Neural progenitor cell (in vitro differentiated cells): Measurements from ENCODE around the gene CERS6. TPM values are rescaled to one million over a fixed set of nuclear protein-coding genes. Genes with fewer than 3 reads are reported as not detected.

Experiments used
- DNase-seq: peaks from one replicate; pipeline ENCODE4 v3.0.0-alpha.2; 2016; ENCODE audit warnings: low spot score
- H2AFZ ChIP-seq: fragments of 200-600 bp; sonication (generic); replicated peaks from 2 replicates; pipeline ENCODE4 v1.6.1; 2016; ENCODE audit warnings: antibody characterized with exemption
- H3F3A ChIP-seq: fragments of 200-600 bp; sonication (generic); 2 replicates; pipeline ENCODE4 v1.6.1; 2016; ENCODE audit warnings: antibody characterized with exemption, low read depth
- H3K27ac ChIP-seq: fragments of 200-600 bp; sonication (generic); 2 replicates; pipeline ENCODE4 v1.5.1; 2016; ENCODE audit warnings: mild to moderate bottlenecking
- H3K27me3 ChIP-seq: fragments of 200-600 bp; sonication (generic); 2 replicates; pipeline ENCODE4 v1.6.1; 2016; ENCODE audit warnings: mild to moderate bottlenecking, moderate library complexity
- H3K36me3 ChIP-seq: fragments of 200-600 bp; sonication (generic); 2 replicates; pipeline ENCODE4 v1.5.1; 2016
- H3K4me1 ChIP-seq: fragments of 200-600 bp; sonication (generic); 2 replicates; pipeline ENCODE4 v1.6.1; 2016; ENCODE audit warnings: mixed run types
- H3K4me2 ChIP-seq: fragments of 200-600 bp; sonication (generic); 2 replicates; pipeline ENCODE4 v1.6.1; 2016
- H3K4me3 ChIP-seq: fragments of 200-600 bp; sonication (generic); 2 replicates; pipeline ENCODE4 v1.5.1; 2016
- H3K79me2 ChIP-seq: fragments of 200-600 bp; sonication (generic); 2 replicates; pipeline ENCODE4 v1.6.1; 2016; ENCODE audit warnings: low read depth
- H3K9ac ChIP-seq: fragments of 200-600 bp; sonication (generic); 2 replicates; pipeline ENCODE4 v1.6.1; 2016
- H3K9me3 ChIP-seq: fragments of 200-600 bp; sonication (generic); 2 replicates; pipeline ENCODE4 v1.5.1; 2016; ENCODE audit warnings: low read depth
- H4K20me1 ChIP-seq: fragments of 200-600 bp; sonication (generic); 2 replicates; pipeline ENCODE4 v1.6.1; 2016; ENCODE audit warnings: low read depth
- H3K27ac Mint-ChIP-seq: 3 replicates; pipeline ENCODE4 v1.8.0; 2021; ENCODE audit warnings: mixed read lengths
- H3K27me3 Mint-ChIP-seq: 2 replicates; pipeline ENCODE4 v1.8.0; 2022; ENCODE audit warnings: low read depth, mild to moderate bottlenecking, inconsistent platforms, moderate library complexity, mixed read lengths; ENCODE audit not compliant: insufficient read depth
- H3K36me3 Mint-ChIP-seq: 3 replicates; pipeline ENCODE4 v1.8.0; 2021; ENCODE audit warnings: mixed read lengths
- H3K4me1 Mint-ChIP-seq: 3 replicates; pipeline ENCODE4 v1.8.0; 2021; ENCODE audit warnings: mixed read lengths
- H3K4me3 Mint-ChIP-seq: 3 replicates; pipeline ENCODE4 v1.8.0; 2021; ENCODE audit warnings: mild to moderate bottlenecking, moderate library complexity, mixed read lengths
- H3K9me3 Mint-ChIP-seq: 3 replicates; pipeline ENCODE4 v1.8.0; 2020; ENCODE audit warnings: mixed read lengths
- EZH2 ChIP-seq: fragments of 200-600 bp; sonication (generic); IDR thresholded peaks from 2 replicates; pipeline ENCODE4 v1.6.1; 2017; ENCODE audit warnings: antibody characterized with exemption, mild to moderate bottlenecking, moderate library complexity
- EZH2phosphoT487 ChIP-seq: fragments of 200-600 bp; sonication (generic); IDR thresholded peaks from 2 replicates; pipeline ENCODE4 v1.6.1; 2017; ENCODE audit warnings: antibody characterized with exemption
- total RNA-seq: library from RNA; depleted of rRNA; stranded (reverse); fragments of >200 nt; gene quantifications from 2 replicates; pipeline ENCODE4 v1.2.3, GENCODE V29; 2015; ENCODE audit warnings: low replicate concordance
- TF ChIP-seq, protein P1 (sequence below): fragments of 200-600 bp; sonication (generic); IDR thresholded peaks from 2 replicates; pipeline ENCODE4 v1.5.1; 2017; ENCODE audit warnings: antibody characterized with exemption, mild to moderate bottlenecking

Gene CERS6
- total RNA-seq, 1 donor from 2014 or later: 50.8 TPM

DNA sequence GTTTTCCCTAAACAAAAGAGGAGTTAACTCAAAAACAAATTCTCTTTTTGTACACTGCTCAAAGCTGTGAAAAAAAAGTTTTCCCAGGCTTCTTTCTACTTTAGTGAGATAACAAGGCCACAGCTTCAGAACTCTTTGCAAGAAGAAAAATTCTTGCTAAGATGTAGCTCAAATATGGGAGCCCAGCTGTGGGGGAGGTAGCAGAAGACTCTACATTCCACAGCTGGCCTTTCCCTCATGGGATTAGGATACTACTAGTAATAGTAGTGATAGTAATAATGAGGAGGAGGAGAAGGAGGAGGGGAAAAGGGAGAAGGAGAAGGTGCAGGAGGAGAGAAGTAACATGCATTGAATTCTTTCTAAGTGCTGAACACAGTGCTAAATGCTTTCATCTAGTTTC is 19.2 kb upstream of the CERS6 start:
- H3K9me3 Mint-ChIP-seq: no peaks in the 10 kb centered on the region
- TF ChIP-seq EZH2: no peak
- TF ChIP-seq, protein P1, sequence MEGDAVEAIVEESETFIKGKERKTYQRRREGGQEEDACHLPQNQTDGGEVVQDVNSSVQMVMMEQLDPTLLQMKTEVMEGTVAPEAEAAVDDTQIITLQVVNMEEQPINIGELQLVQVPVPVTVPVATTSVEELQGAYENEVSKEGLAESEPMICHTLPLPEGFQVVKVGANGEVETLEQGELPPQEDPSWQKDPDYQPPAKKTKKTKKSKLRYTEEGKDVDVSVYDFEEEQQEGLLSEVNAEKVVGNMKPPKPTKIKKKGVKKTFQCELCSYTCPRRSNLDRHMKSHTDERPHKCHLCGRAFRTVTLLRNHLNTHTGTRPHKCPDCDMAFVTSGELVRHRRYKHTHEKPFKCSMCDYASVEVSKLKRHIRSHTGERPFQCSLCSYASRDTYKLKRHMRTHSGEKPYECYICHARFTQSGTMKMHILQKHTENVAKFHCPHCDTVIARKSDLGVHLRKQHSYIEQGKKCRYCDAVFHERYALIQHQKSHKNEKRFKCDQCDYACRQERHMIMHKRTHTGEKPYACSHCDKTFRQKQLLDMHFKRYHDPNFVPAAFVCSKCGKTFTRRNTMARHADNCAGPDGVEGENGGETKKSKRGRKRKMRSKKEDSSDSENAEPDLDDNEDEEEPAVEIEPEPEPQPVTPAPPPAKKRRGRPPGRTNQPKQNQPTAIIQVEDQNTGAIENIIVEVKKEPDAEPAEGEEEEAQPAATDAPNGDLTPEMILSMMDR: no peak
- no peak for TF ChIP-seq EZH2phosphoT487
- H3K4me2 ChIP-seq: no peak overlapping the region
- H3K9ac ChIP-seq: no peak overlapping the region
- H3K4me1 ChIP-seq: peaks cover 11% of the 10 kb centered on the region
- H3K27ac Mint-ChIP-seq: no peak overlapping the region
- no peak overlapping the region for H3K4me3 ChIP-seq
- no peaks in the 10 kb centered on the region for H3K9me3 ChIP-seq
- peaks cover 13% of the 10 kb centered on the region for H3K4me1 Mint-ChIP-seq
- no peak for DNase-seq
- no peak overlapping the region for H3K4me3 Mint-ChIP-seq
- H3K36me3 ChIP-seq: no peaks in the 10 kb centered on the region
- no peaks in the 10 kb centered on the region for H3F3A ChIP-seq
- no peaks in the 10 kb centered on the region for H4K20me1 ChIP-seq
- H3K36me3 Mint-ChIP-seq: no peaks in the 10 kb centered on the region
- H3K27ac ChIP-seq: no peak overlapping the region
- no peak overlapping the region for H2AFZ ChIP-seq
- H3K27me3 Mint-ChIP-seq: peaks cover 2% of the 10 kb centered on the region
- H3K79me2 ChIP-seq: no peaks in the 10 kb centered on the region
- no peaks in the 10 kb centered on the region for H3K27me3 ChIP-seq

DNA sequence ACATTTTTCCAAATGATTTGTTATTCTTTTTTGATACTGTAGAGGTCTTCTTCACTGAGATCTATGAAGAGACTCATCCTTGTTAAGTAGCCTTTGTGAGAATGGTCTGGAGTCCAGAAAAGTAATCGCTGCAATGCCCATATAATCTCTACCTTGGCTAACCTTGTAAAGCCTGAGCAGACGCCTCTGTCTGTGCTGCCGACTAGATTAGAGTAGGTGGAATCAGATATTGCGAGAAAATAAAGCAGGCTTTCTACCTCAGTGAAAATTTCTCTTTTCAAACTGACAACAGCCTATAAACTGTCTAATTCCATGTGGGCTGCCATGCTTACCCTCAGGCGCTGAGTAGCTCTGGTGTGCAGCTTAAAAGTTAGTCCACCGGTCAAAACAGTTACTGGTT is 17.5 kb upstream of the CERS6 start:
- Mint-ChIP-seq H3K27ac (no peak overlapping the region), H3K4me3 (no peak overlapping the region), H3K4me1 (peaks cover 4% of the 10 kb centered on the region), H3K36me3 (no peaks in the 10 kb centered on the region), H3K27me3 (peaks cover 2% of the 10 kb centered on the region), H3K9me3 (no peaks in the 10 kb centered on the region)
- Histone ChIP-seq H3F3A (no peaks in the 10 kb centered on the region), H2AFZ (no peak overlapping the region), H3K9ac (no peak overlapping the region), H3K9me3 (no peaks in the 10 kb centered on the region), H3K79me2 (no peaks in the 10 kb centered on the region), H4K20me1 (no peaks in the 10 kb centered on the region), H3K4me2 (no peak overlapping the region), H3K4me3 (no peak overlapping the region), H3K36me3 (no peaks in the 10 kb centered on the region), H3K27ac (no peak overlapping the region), H3K4me1 (peaks cover 17% of the 10 kb centered on the region), H3K27me3 (no peaks in the 10 kb centered on the region)
- TF ChIP-seq, protein P1: no peak
- no peak for TF ChIP-seq EZH2
- no peak for TF ChIP-seq EZH2phosphoT487
- DNase-seq: no peak

DNA sequence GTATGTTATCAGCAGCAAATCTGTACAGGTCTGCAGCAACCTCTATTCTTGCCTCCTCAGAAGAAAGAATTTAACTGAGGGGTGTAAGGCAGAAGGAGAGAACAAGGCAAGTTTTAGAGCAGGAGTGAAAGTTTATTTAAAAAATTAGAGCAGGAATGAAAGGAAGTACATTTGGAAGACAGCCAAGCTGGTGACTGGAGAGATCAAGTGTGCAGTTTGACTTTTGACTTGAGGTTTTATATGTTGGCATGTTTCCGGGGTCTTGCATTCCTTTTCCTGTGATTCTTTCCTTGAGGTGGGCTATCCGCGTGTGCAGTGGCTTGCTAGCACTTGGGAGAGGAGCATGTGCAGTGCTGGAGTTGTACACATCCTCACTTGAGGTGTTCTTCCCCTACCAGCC is 16.5 kb upstream of the CERS6 start:
- no peak overlapping the region for H3K27ac Mint-ChIP-seq
- Histone ChIP-seq H3K27me3 (no peaks in the 10 kb centered on the region), H3K9ac (no peak overlapping the region), H3K27ac (no peak overlapping the region), H3K36me3 (no peaks in the 10 kb centered on the region), H3K4me2 (no peak overlapping the region), H3K4me3 (no peak overlapping the region), H3F3A (no peaks in the 10 kb centered on the region), H2AFZ (no peak overlapping the region), H3K4me1 (peaks cover 17% of the 10 kb centered on the region), H3K9me3 (no peaks in the 10 kb centered on the region), H3K79me2 (no peaks in the 10 kb centered on the region), H4K20me1 (no peaks in the 10 kb centered on the region)
- DNase-seq: no peak
- no peak overlapping the region for H3K4me3 Mint-ChIP-seq
- TF ChIP-seq EZH2phosphoT487 (no peak), EZH2 (no peak)
- TF ChIP-seq, protein P1: no peak
- peaks cover 2% of the 10 kb centered on the region for H3K27me3 Mint-ChIP-seq
- peaks cover 4% of the 10 kb centered on the region for H3K4me1 Mint-ChIP-seq
- H3K9me3 Mint-ChIP-seq: no peaks in the 10 kb centered on the region
- no peaks in the 10 kb centered on the region for H3K36me3 Mint-ChIP-seq
